IMR-90 (cell line): Measurements from ENCODE around the gene SAMD10. TPM values are rescaled to one million over a fixed set of nuclear protein-coding genes. Genes with fewer than 3 reads are reported as not detected.

Experiments used
- ATAC-seq: fragments of 200-7000 bp; cut with Tn5 transposase; 2 replicates; pipeline ENCODE4 v1.9.1; 2020; ENCODE audit warnings: low read depth, mild to moderate bottlenecking, moderate library complexity
- BruUV-seq: library from RNA; stranded (reverse); fragments of 400-500 nt; replicated peaks from 2 replicates; lab custom pipeline; 2021; lab: Mats Ljungman, UMichigan
- CTCF ChIA-PET: fragments of 300-600 bp; formaldehyde crosslinking; extraction: SDS; loops from one replicate; lab custom pipeline; 2021; ENCODE audit warnings: antibody characterized with exemption; lab: Yijun Ruan, JAX
- POLR2A ChIA-PET: fragments of 300-600 bp; sonication (Branson Sonifier 250); formaldehyde crosslinking; loops from one replicate; lab custom pipeline; 2022; ENCODE audit warnings: antibody characterized with exemption; ENCODE audit not compliant: unreplicated experiment; lab: Charles Lee
- DNase-seq: peaks from one replicate; pipeline ENCODE4 v3.0.0; 2013
- H2AFZ ChIP-seq: replicated peaks from 2 replicates; pipeline ENCODE3; 2013; ENCODE audit warnings: low read length, mild to moderate bottlenecking; ENCODE audit not compliant: poor library complexity
- H2AK5ac ChIP-seq: 2 replicates; pipeline ENCODE4 v1.6.1; 2013; ENCODE audit warnings: low read depth, low read length, inconsistent platforms
- H2AK9ac ChIP-seq: replicated peaks from 2 replicates; pipeline ENCODE3; 2013; ENCODE audit warnings: mild to moderate bottlenecking, low read depth, low read length, moderate library complexity; ENCODE audit not compliant: poor library complexity
- H2BK120ac ChIP-seq: 2 replicates; pipeline ENCODE4 v1.6.1; 2013; ENCODE audit warnings: low read depth, low read length, inconsistent platforms
- H2BK15ac ChIP-seq: 3 replicates; pipeline ENCODE4 v1.6.1; 2013; ENCODE audit warnings: low read depth, low read length, inconsistent platforms
- H2BK20ac ChIP-seq: 2 replicates; pipeline ENCODE4 v1.6.1; 2013; ENCODE audit warnings: low read depth, mild to moderate bottlenecking, inconsistent platforms, low read length, moderate library complexity
- H2BK5ac ChIP-seq: 2 replicates; pipeline ENCODE4 v1.6.1; 2013; ENCODE audit warnings: mild to moderate bottlenecking, low read depth, low read length, inconsistent platforms; ENCODE audit not compliant: poor library complexity, severe bottlenecking
- H3K14ac ChIP-seq: replicated peaks from 2 replicates; pipeline ENCODE4 v1.6.1; 2013; ENCODE audit warnings: low read depth, low read length, inconsistent platforms
- H3K18ac ChIP-seq: 2 replicates; pipeline ENCODE4 v1.6.1; 2013; ENCODE audit warnings: low read depth, low read length, control low read depth
- H3K23ac ChIP-seq: 2 replicates; pipeline ENCODE4 v1.6.1; 2013; ENCODE audit warnings: low read depth, low read length, inconsistent platforms
- H3K27ac ChIP-seq: 2 replicates; pipeline ENCODE4 v1.5.1; 2013; ENCODE audit warnings: mild to moderate bottlenecking, control low read depth, low read length; ENCODE audit not compliant: insufficient read depth
- H3K27me3 ChIP-seq: 2 replicates; pipeline ENCODE4 v1.6.1; 2013; ENCODE audit warnings: low read length; ENCODE audit not compliant: control insufficient read depth, insufficient read depth
- H3K36me3 ChIP-seq: 2 replicates; pipeline ENCODE4 v1.6.1; 2013; ENCODE audit warnings: low read length, mixed read lengths; ENCODE audit not compliant: control insufficient read depth, insufficient read depth
- H3K4ac ChIP-seq: 2 replicates; pipeline ENCODE4 v1.6.1; 2013; ENCODE audit warnings: low read depth, low read length, inconsistent platforms
- H3K4me1 ChIP-seq: 2 replicates; pipeline ENCODE4 v1.6.1; 2013; ENCODE audit warnings: low read length, mixed read lengths; ENCODE audit not compliant: control insufficient read depth, insufficient read depth
- H3K4me2 ChIP-seq: 2 replicates; pipeline ENCODE4 v1.6.1; 2013; ENCODE audit warnings: low read depth, mild to moderate bottlenecking, control low read depth, low read length, moderate library complexity
- H3K4me3 ChIP-seq: 2 replicates; pipeline ENCODE4 v1.5.1; 2013; ENCODE audit warnings: low read depth, mild to moderate bottlenecking, control low read depth, low read length, moderate library complexity; ENCODE audit not compliant: insufficient read depth
- H3K56ac ChIP-seq: 2 replicates; pipeline ENCODE4 v1.6.1; 2013; ENCODE audit warnings: low read length, inconsistent platforms; ENCODE audit not compliant: insufficient read depth; ENCODE audit errors: extremely low read depth
- H3K79me1 ChIP-seq, 2 experiments: 2 replicates each; pipeline ENCODE4 v1.6.1; 2013; ENCODE audit warnings: low read length in 2 of 2, inconsistent platforms in 1 of 2, low read depth in 1 of 2
- H3K9ac ChIP-seq: 2 replicates; pipeline ENCODE4 v1.6.1; 2013; ENCODE audit warnings: low read depth, low read length, control low read depth
- H3K9me1 ChIP-seq: 2 replicates; pipeline ENCODE4 v1.6.1; 2013; ENCODE audit warnings: low read length, inconsistent platforms; ENCODE audit not compliant: insufficient read depth
- H3K9me3 ChIP-seq: 2 replicates; pipeline ENCODE4 v1.6.1; 2013; ENCODE audit warnings: low read length; ENCODE audit not compliant: control insufficient read depth, insufficient read depth
- H4K20me1 ChIP-seq: 2 replicates; pipeline ENCODE4 v1.6.1; 2013; ENCODE audit warnings: low read length, inconsistent platforms; ENCODE audit not compliant: insufficient read depth
- H4K5ac ChIP-seq: 2 replicates; pipeline ENCODE4 v1.6.1; 2013; ENCODE audit warnings: mild to moderate bottlenecking, low read depth, low read length, control low read depth
- H4K8ac ChIP-seq, 2 experiments: 2 replicates each; pipeline ENCODE4 v1.6.1; 2013; ENCODE audit warnings: low read depth in 2 of 2, low read length in 2 of 2, control low read depth in 1 of 2, inconsistent platforms in 1 of 2
- H4K91ac ChIP-seq: 2 replicates; pipeline ENCODE4 v1.6.1; 2013; ENCODE audit warnings: low read depth, low read length, inconsistent platforms; ENCODE audit not compliant: insufficient read depth
- BHLHE40 ChIP-seq: fragments of 150-350 bp; IDR thresholded peaks from 2 replicates; pipeline ENCODE4 v1.6.1; 2016; ENCODE audit warnings: mild to moderate bottlenecking, low read depth, low read length
- CEBPB ChIP-seq: IDR thresholded peaks from 2 replicates; pipeline ENCODE4 v1.6.1; 2012; ENCODE audit warnings: low read depth, low read length, improper control_type of control experiment
- CHD1 ChIP-seq: IDR thresholded peaks from 2 replicates; pipeline ENCODE4 v1.6.1; 2012; ENCODE audit warnings: low read depth, low read length, improper control_type of control experiment
- CTCF ChIP-seq: conservative IDR thresholded peaks from 2 replicates; pipeline ENCODE4 v1.5.1; 2012; ENCODE audit warnings: mild to moderate bottlenecking, low read depth, low read length, improper control_type of control experiment
- ELK1 ChIP-seq: fragments of 150-350 bp; IDR thresholded peaks from 2 replicates; pipeline ENCODE4 v1.6.1; 2016; ENCODE audit warnings: low read depth, mild to moderate bottlenecking, low read length, moderate library complexity, borderline replicate concordance
- MAFK ChIP-seq: IDR thresholded peaks from 2 replicates; pipeline ENCODE4 v1.6.1; 2012; ENCODE audit warnings: low read depth, low read length, improper control_type of control experiment
- MAZ ChIP-seq: IDR thresholded peaks from 2 replicates; pipeline ENCODE4 v1.6.1; 2012; ENCODE audit warnings: low read depth, mild to moderate bottlenecking, low read length, improper control_type of control experiment, moderate library complexity, borderline replicate concordance
- MXI1 ChIP-seq: IDR thresholded peaks from 2 replicates; pipeline ENCODE4 v1.6.1; 2012; ENCODE audit warnings: low read depth, mild to moderate bottlenecking, low read length, moderate library complexity, borderline replicate concordance
- POLR2A ChIP-seq: IDR thresholded peaks from 2 replicates; pipeline ENCODE4 v1.6.1; 2012; ENCODE audit warnings: mild to moderate bottlenecking, low read depth, low read length
- RAD21 ChIP-seq: IDR thresholded peaks from 2 replicates; pipeline ENCODE4 v1.6.1; 2012; ENCODE audit warnings: low read length, improper control_type of control experiment
- RFX5 ChIP-seq: IDR thresholded peaks from 2 replicates; pipeline ENCODE4 v1.8.0; 2012; ENCODE audit warnings: low read depth, mild to moderate bottlenecking, low read length, moderate library complexity
- SMC3 ChIP-seq: fragments of 150-350 bp; IDR thresholded peaks from 2 replicates; pipeline ENCODE4 v1.6.1; 2016; ENCODE audit warnings: low read depth, mild to moderate bottlenecking, antibody characterized with exemption, low read length, moderate library complexity
- WGBS, 2 experiments: methylation state at CpG; one replicate each; pipeline versions ENCODE4 v1.1.5 to v1.1.7; 2013; ENCODE audit warnings: missing lambda C conversion rate in 2 of 2; ENCODE audit not compliant: insufficient read length in 1 of 2; ENCODE audit errors: extremely low coverage in 2 of 2; 5-methylcytosine and 5-hydroxymethylcytosine counted together
- dilution Hi-C: fragments of 300-500 bp; cut with HindIII; formaldehyde crosslinking; loops from one replicate; pipeline ENCODE4 v1.14.3; 2018; ENCODE audit warnings: low sequenced_read_pairs; ENCODE audit not compliant: unreplicated experiment
- in situ Hi-C: fragments of 300-500 bp; cut with MboI; formaldehyde crosslinking; loops from 3 replicates; pipeline ENCODE4 v1.14.3; 2019; ENCODE audit warnings: low sequenced_read_pairs, inconsistent platforms, mixed read lengths
- intact Hi-C: fragments of 100-400 bp; cut with micrococcal nuclease; formaldehyde crosslinking; loops from 2 replicates; pipeline ENCODE4 v1.10.0; 2022
- polyA plus RNA-seq, 3 experiments: library from polyadenylated mRNA; depleted of rRNA; stranded (reverse); fragments of >200 nt; gene quantifications; 2 replicates each; pipeline ENCODE4 v1.2.3, GENCODE V29; 2012; ENCODE audit warnings: low replicate concordance in 1 of 3
- total RNA-seq: library from RNA; depleted of rRNA; stranded (reverse); fragments of >200 nt; gene quantifications from 2 replicates; pipeline ENCODE4 v1.2.3, GENCODE V29; 2012
- TF ChIP-seq, protein P1 (sequence below): fragments of 150-350 bp; IDR thresholded peaks from 2 replicates; pipeline ENCODE4 v1.6.1; 2017; ENCODE audit warnings: mild to moderate bottlenecking, antibody characterized with exemption, low read length, low read depth

Gene SAMD10
- total and polyA plus RNA-seq, 2 of the 4 experiments (the other 2 are of a cell fraction), result 0.54 to 4.1 TPM

DNA sequence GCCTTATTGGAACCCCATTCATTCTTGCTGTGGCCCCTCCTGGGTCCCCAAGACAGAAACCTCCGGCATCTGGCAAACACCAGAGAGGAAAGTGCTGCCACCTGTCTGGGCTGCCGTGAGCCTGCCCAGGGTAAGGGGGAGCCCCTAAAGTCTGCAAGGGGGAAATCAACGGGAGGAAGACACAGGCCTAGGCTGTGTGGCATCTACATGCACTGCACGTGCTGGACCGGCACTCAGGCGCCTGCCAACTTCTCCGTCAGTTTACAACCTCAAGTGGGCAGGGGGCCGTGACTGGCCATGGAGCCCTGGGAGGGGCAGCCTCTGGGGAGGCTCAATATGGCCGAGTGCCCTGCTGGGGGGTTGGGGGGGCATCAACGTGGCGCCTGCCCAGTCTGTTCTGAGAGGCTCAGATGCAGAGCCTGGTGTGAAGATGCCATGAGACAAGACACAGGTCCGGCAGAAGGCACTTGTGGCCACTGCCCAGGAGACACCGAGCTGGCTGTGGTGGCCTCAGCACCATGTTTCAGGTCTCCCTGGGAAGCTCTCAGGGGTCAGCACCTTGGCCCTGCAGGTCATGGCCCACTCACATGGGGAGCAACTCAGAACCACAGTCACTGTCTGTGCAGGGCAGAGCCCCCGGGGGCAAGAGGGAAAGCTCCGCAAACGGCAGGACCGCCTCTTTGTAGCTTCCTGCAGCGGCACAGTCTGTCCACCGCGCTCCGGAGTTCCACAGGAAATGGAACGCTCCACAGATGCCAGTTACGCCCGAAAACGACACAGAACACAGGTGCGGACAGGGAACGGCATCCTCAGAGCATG lies 31.6 kb downstream of the SAMD10 start:
- Histone ChIP-seq H3K27me3 (no peaks in the 10 kb centered on the region), H3K4ac (no peak overlapping the region), H3K4me1 (peaks cover 29% of the 10 kb centered on the region), H2AK9ac (no peak overlapping the region), H3K23ac (no peak overlapping the region), H2BK15ac (no peak overlapping the region), H2BK5ac (no peak overlapping the region), H3K36me3 (peaks cover 35% of the 10 kb centered on the region), H3K56ac (no peak overlapping the region), H2BK20ac (no peak overlapping the region), H3K9me1 (peaks cover 22% of the 10 kb centered on the region), H4K8ac (no peak overlapping the region), H4K91ac (no peak overlapping the region), H4K5ac (no peak overlapping the region), H2AFZ (no peak overlapping the region), H3K18ac (no peak overlapping the region), H3K4me3 (no peak overlapping the region), H3K79me1 (peaks cover 18 to 91% of the 10 kb centered on the region in 2 experiments; a peak in 3 of 4 replicates), H4K20me1 (peaks cover 99% of the 10 kb centered on the region), H2BK120ac (no peak overlapping the region), H3K14ac (no peak overlapping the region), H2AK5ac (no peak overlapping the region), H3K9ac (no peak overlapping the region), H3K4me2 (no peak overlapping the region), H3K9me3 (no peaks in the 10 kb centered on the region), H3K27ac (no peak overlapping the region)
- TF ChIP-seq RFX5, result no peak
- TF ChIP-seq CHD1, result no peak
- TF ChIP-seq CTCF, result no peak
- no peak for TF ChIP-seq ELK1
- TF ChIP-seq BHLHE40, result no peak
- TF ChIP-seq MAFK, result no peak
- TF ChIP-seq POLR2A, result no peak
- TF ChIP-seq SMC3, result no peak
- TF ChIP-seq MAZ, result no peak
- TF ChIP-seq MXI1, result no peak
- TF ChIP-seq CEBPB, result no peak
- TF ChIP-seq RAD21, result no peak
- TF ChIP-seq, protein P1, sequence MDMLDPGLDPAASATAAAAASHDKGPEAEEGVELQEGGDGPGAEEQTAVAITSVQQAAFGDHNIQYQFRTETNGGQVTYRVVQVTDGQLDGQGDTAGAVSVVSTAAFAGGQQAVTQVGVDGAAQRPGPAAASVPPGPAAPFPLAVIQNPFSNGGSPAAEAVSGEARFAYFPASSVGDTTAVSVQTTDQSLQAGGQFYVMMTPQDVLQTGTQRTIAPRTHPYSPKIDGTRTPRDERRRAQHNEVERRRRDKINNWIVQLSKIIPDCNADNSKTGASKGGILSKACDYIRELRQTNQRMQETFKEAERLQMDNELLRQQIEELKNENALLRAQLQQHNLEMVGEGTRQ, result no peak
- in situ Hi-C loops (no loop called here), intact Hi-C loops (no loop called here), dilution Hi-C loops (no loop called here)
- CTCF ChIA-PET, result no interaction called here
- no peak for ATAC-seq
- no TSS peak for BruUV-seq
- no peak for DNase-seq
- POLR2A ChIA-PET, result no interaction called here
- WGBS, 2 experiments, result 77% methylated on average over 20 of the region's 27 CpGs; no CpG with 5 or more reads in 1 of the 2 experiments
